Esophagus squamous epithelium (tissue), 5 donors: ENCODE data around the gene SLC18A3. TPM values are rescaled to one million over a fixed set of nuclear protein-coding genes. Genes with fewer than 3 reads are reported as not detected.

Experiments
- DNase-seq: peaks from one replicate; lab custom pipeline; 2025; lab: John Stamatoyannopoulos, UW
- H3K27ac ChIP-seq, 4 donors: fragments of 200-600 bp; sonication (generic); one replicate each; pipeline ENCODE4 v1.5.1; 2016 to 2019; ENCODE audit warnings: mild to moderate bottlenecking in 1 of 4
- H3K27me3 ChIP-seq, 4 donors: fragments of 200-600 bp; sonication (generic); 1 replicate in 3 of 4; 2 replicates in 1 of 4; pipeline versions ENCODE4 v1.5.1 to v1.6.0; 2017 to 2021; ENCODE audit warnings: antibody characterized with exemption in 1 of 4
- H3K36me3 ChIP-seq, 3 donors: fragments of 200-600 bp; sonication (generic); one replicate each; pipeline ENCODE4 v1.5.1; 2016 to 2019
- H3K4me1 ChIP-seq, 3 donors: fragments of 200-600 bp; sonication (generic); one replicate each; pipeline ENCODE4 v1.5.1; 2017 to 2019
- H3K4me3 ChIP-seq, 4 donors: fragments of 200-600 bp; sonication (generic); 1 replicate in 3 of 4; 2 replicates in 1 of 4; pipeline ENCODE4 v1.5.1; 2016 to 2019; ENCODE audit warnings: mild to moderate bottlenecking in 2 of 4, moderate library complexity in 1 of 4
- H3K9me3 ChIP-seq, 3 donors: fragments of 200-600 bp; sonication (generic); one replicate each; pipeline ENCODE4 v1.5.1; 2016 to 2019
- CTCF ChIP-seq, 6 experiments: fragments of 450-650 bp in 4 of 6; fragments of 200-600 bp in 2 of 6; sonication (generic) in 2 of 6; IDR thresholded peaks; one replicate each; pipeline ENCODE4 v1.5.1; 2016 to 2019; ENCODE audit warnings: antibody characterized with exemption in 6 of 6, mild to moderate bottlenecking in 4 of 6, moderate library complexity in 4 of 6
- POLR2A ChIP-seq, 4 donors: fragments of 450-650 bp; IDR thresholded peaks; one replicate each; pipeline ENCODE4 v1.6.1; 2017; ENCODE audit warnings: antibody characterized with exemption in 4 of 4, mild to moderate bottlenecking in 4 of 4, moderate library complexity in 3 of 4
- WGBS, 2 donors: methylation state at CpG; one replicate each; pipeline ENCODE4 v1.1.5; 2018; 5-methylcytosine and 5-hydroxymethylcytosine counted together
- intact Hi-C: fragments of 100-400 bp; cut with DNase I; formaldehyde crosslinking; loops from one replicate; pipeline ENCODE4 v1.15.0; 2022
- total RNA-seq, 4 donors: library from RNA; depleted of rRNA; stranded (reverse); fragments of >200 nt; gene quantifications; one replicate each; pipeline ENCODE4 v1.1.0, GENCODE V29; 2016
- donor health status: DM: yes; HTN: yes; CAD: no.

SLC18A3 gene
- total RNA-seq, 4 donors from 2014 or later = not detected

GRCh38 chr10:49645417-49645816, 35.3 kb downstream of the SLC18A3 start:
- Histone ChIP-seq H3K4me1 (no peaks in the 10 kb centered on the region), H3K36me3 (no peaks in the 10 kb centered on the region), H3K27me3 (peaks cover 0 to 68% (median 0%) of the 10 kb centered on the region in 4 donors), H3K9me3 (no peaks in the 10 kb centered on the region), H3K27ac (no peak overlapping the region), H3K4me3 (no peak overlapping the region)
- DNase-seq = no peak
- intact Hi-C loops = no loop called here
- 75 to 80% methylated on average over 3 to 5 of the region's 8 CpGs for WGBS, 2 donors
- no peak for TF ChIP-seq CTCF (IDR thresholded peaks at IDR 0.05)
- no peak for TF ChIP-seq POLR2A (IDR thresholded peaks at IDR 0.05)

- peaks cover 0 to 65% (median 0%) of the 10 kb centered on the region in 4 donors for H3K27me3 ChIP-seq
- H3K9me3 ChIP-seq = no peaks in the 10 kb centered on the region
- intact Hi-C loops = no loop called here
- no peak overlapping the region for H3K4me3 ChIP-seq
- H3K4me1 ChIP-seq = no peaks in the 10 kb centered on the region
- whole genome bisulfite sequencing, 2 donors = 55% methylated on average over 12 of the region's 22 CpGs; no CpG with 5 or more reads in 1 of the 2 donors
- DNase-seq = no peak
- no peaks in the 10 kb centered on the region for H3K36me3 ChIP-seq
- no peak overlapping the region for H3K27ac ChIP-seq
- TF ChIP-seq CTCF (IDR thresholded peaks at IDR 0.05) = no peak
- TF ChIP-seq POLR2A (IDR thresholded peaks at IDR 0.05) = no peak
Measured at GRCh38 chr10:49645871-49646870, 36.1 kb downstream of the SLC18A3 start.

GRCh38 chr10:49647554-49647953, 37.4 kb downstream of the SLC18A3 start:
- no peaks in the 10 kb centered on the region for H3K36me3 ChIP-seq
- intact Hi-C loops = no loop called here
- H3K4me1 ChIP-seq = no peaks in the 10 kb centered on the region
- no peaks in the 10 kb centered on the region for H3K9me3 ChIP-seq
- H3K27me3 ChIP-seq = peaks cover 0 to 54% (median 0%) of the 10 kb centered on the region in 4 donors
- H3K4me3 ChIP-seq = no peak overlapping the region
- 76 to 84% methylated on average over 3 of the region's 4 CpGs for WGBS, 2 donors
- TF ChIP-seq CTCF (IDR thresholded peaks at IDR 0.05) (no peak), POLR2A (IDR thresholded peaks at IDR 0.05) (no peak)
- no peak overlapping the region for H3K27ac ChIP-seq
- no peak for DNase-seq

GRCh38 chr10:49647985-49648795, 38.1 kb downstream of the SLC18A3 start:
- peaks cover 0 to 49% (median 0%) of the 10 kb centered on the region in 4 donors for H3K27me3 ChIP-seq
- TF ChIP-seq POLR2A (IDR thresholded peaks at IDR 0.05) (no peak), CTCF (IDR thresholded peaks at IDR 0.05) (no peak)
- H3K9me3 ChIP-seq = no peaks in the 10 kb centered on the region
- no peak for DNase-seq
- intact Hi-C loops = no loop called here
- 57 to 71% methylated on average over 9 to 16 of the region's 18 CpGs for WGBS, 2 donors
- H3K36me3 ChIP-seq = no peaks in the 10 kb centered on the region
- no peaks in the 10 kb centered on the region for H3K4me1 ChIP-seq
- H3K4me3 ChIP-seq = no peak overlapping the region
- no peak overlapping the region for H3K27ac ChIP-seq
